ENCODE results near the gene EME1. TPM values are rescaled to one million over a fixed set of nuclear protein-coding genes. Genes with fewer than 3 reads are reported as not detected.
A peak's percentile ranks its signal among the peaks of the same experiment; 100 is the strongest.

Gene EME1
- total and polyA plus RNA-seq, 10 of the 15 experiments (the other 5 are each of a cell fraction or from before 2014, with no cell fraction given), result 13.8 to 40.5 (median 22.0) TPM

DNA sequence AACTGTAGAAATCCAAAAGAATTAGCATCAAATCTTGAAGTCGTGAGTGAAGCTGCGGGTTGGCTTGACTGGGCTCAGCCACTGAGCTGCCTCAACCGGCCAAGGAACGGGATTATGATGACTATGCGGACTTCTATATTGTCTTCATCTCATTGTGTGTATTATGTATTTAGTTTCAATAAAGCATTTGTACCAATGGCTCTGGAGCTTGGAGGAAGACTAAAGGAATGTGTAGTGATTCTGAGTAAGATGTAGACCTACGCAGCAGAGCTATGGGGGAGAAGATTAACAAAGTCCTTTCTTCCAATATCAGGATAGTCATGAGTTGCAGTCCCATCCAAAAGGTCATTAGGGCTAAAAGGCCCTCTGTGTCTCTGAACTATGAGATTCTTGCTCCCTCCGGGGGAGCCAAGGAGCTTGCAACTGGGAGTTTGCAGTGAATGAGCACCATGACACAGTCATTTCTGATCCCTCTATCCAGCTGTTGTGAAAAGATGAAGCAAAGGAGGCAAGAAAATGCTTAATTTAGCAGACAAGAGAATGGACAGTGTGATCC, 8.3 kb downstream of the EME1 start:
- no peak overlapping the region for H3K4me3 ChIP-seq
- no TSS peak for BruUV-seq (replicated peaks)
- in situ Hi-C loops (cut with MboI), result no loop called here
- FAIRE-seq (no peak), DNase-seq (ENCODE audit: low read depth, low spot score) (no peak), ATAC-seq (no peak)
- H3K27me3 ChIP-seq (replicated peaks in 1 of 2; ENCODE audit: control insufficient read depth in 2 of 2, insufficient read depth in 2 of 2, low read length in 1 of 2), result no peaks in the 10 kb centered on the region
- no peaks in the 10 kb centered on the region for H4K20me1 ChIP-seq (ENCODE audit: control insufficient read depth, insufficient read depth)
- intact Hi-C loops (cut with micrococcal nuclease; ENCODE audit: unreplicated experiment), result no loop called here
- no peak overlapping the region for H3K27ac ChIP-seq (ENCODE audit: control insufficient read depth, insufficient read depth)
- no peak overlapping the region for H3K9ac ChIP-seq (ENCODE audit: control insufficient read depth, insufficient read depth, low read length)
- POLR2A ChIA-PET, result interaction anchor here (0.9 kb wide), 1 partner anchor 14 kb away, joined by 3 read pairs; no protein-coding TSS in a partner anchor
- RAD21 ChIA-PET (ENCODE audit: unreplicated experiment), result interaction anchor here (1.0 to 1.7 kb wide), 3 partner anchors 13 to 19 kb away, joined by 3 to 4 read pairs (median 4); no protein-coding TSS in a partner anchor
- peaks cover 30 to 34% of the 10 kb centered on the region in 2 experiments for H3K36me3 ChIP-seq (ENCODE audit: control insufficient read depth in 2 of 2, insufficient read depth in 2 of 2, low read length in 1 of 2)
- WGBS (ENCODE audit: insufficient coverage, insufficient replicate concordance, low lambda C conversion rate, missing lambda C conversion rate), result 97% methylated on average over 7 of the region's 7 CpGs
- TF ChIP-seq PML (IDR thresholded peaks at IDR 0.05; ENCODE audit: low read length), result 0 out of 2 replicates have a peak, but pooled peaks have one; percentile 3
- TF ChIP-seq RCOR1 (conservative IDR thresholded peaks at IDR 0.05; ENCODE audit: low read depth, low read length), result no peak
- no peaks in the 10 kb centered on the region for H3K4me1 ChIP-seq (ENCODE audit: control insufficient read depth, insufficient read depth, low read length)
- H2AFZ ChIP-seq (ENCODE audit: control insufficient read depth, low read depth, low read length), result no peak overlapping the region
- no peaks in the 10 kb centered on the region for H3K79me2 ChIP-seq (ENCODE audit: control insufficient read depth, insufficient read depth, low read length)
- no peak overlapping the region for H3K4me2 ChIP-seq (ENCODE audit: control insufficient read depth, insufficient read depth)
- SMC1A ChIA-PET (ENCODE audit: uncharacterized antibody, unreplicated experiment), result interaction anchor here (1.0 to 1.9 kb wide), 4 partner anchors 10 to 48 kb away, joined by 3 to 11 read pairs (median 4); no protein-coding TSS in a partner anchor
- CTCF ChIA-PET, result interaction anchor here (0.7 to 3.8 kb wide), 5 partner anchors 9 to 40 kb away, joined by 3 to 25 read pairs (median 4); partner anchors contain the start of gene LRRC59
- H3K9me3 ChIP-seq (replicated peaks; ENCODE audit: control insufficient read depth, insufficient read depth, low read length), result no peaks in the 10 kb centered on the region

DNA sequence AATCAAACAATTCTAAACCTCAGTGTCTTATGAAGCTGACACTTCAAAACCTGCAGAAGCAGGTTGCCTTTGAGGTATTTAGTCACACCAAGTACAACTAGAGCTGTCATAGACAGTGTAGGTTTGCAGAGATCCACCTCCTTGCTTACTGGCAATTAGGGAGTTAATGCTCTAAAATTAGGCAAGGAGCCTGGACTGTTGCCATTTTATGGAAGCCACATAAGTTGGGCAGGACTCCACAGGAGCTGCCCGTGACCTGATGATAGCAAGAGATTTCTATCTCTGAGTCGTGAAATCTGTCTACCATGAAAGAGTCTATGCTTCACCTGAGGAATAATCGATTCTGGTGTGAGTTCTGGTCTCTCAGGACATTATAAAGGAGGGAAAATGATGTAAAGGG, 8.9 kb downstream of the EME1 start:
- in situ Hi-C loops (cut with MboI) (no loop called here), intact Hi-C loops (cut with micrococcal nuclease; ENCODE audit: unreplicated experiment) (no loop called here)
- ChIA-PET RAD21 (ENCODE audit: unreplicated experiment) (interaction anchor here (1.0 to 1.7 kb wide), 3 partner anchors 13 to 20 kb away, joined by 3 to 4 read pairs (median 4); no protein-coding TSS in a partner anchor), CTCF (interaction anchor here (0.7 to 3.8 kb wide), 5 partner anchors 8 to 40 kb away, joined by 3 to 25 read pairs (median 4); partner anchors contain the start of gene LRRC59), POLR2A (interaction anchor here (0.9 kb wide), 1 partner anchor 13 kb away, joined by 3 read pairs; no protein-coding TSS in a partner anchor), SMC1A (ENCODE audit: uncharacterized antibody, unreplicated experiment) (interaction anchor here (1.1 to 1.9 kb wide), 3 partner anchors 10 to 13 kb away, joined by 3 to 11 read pairs (median 5); no protein-coding TSS in a partner anchor)
- H3K9ac ChIP-seq (ENCODE audit: control insufficient read depth, insufficient read depth, low read length), result no peak overlapping the region
- no peak for DNase-seq (ENCODE audit: low read depth, low spot score)
- no peak overlapping the region for H3K4me3 ChIP-seq
- no peaks in the 10 kb centered on the region for H3K4me1 ChIP-seq (ENCODE audit: control insufficient read depth, insufficient read depth, low read length)
- no peaks in the 10 kb centered on the region for H3K9me3 ChIP-seq (replicated peaks; ENCODE audit: control insufficient read depth, insufficient read depth, low read length)
- no peak overlapping the region for H3K27ac ChIP-seq (ENCODE audit: control insufficient read depth, insufficient read depth)
- TSS peak; percentile 49 for BruUV-seq (replicated peaks)
- no peak overlapping the region for H3K4me2 ChIP-seq (ENCODE audit: control insufficient read depth, insufficient read depth)
- WGBS (ENCODE audit: insufficient coverage, insufficient replicate concordance, low lambda C conversion rate, missing lambda C conversion rate), result 97% methylated on average over 3 of the region's 3 CpGs
- no peak for ATAC-seq
- H3K36me3 ChIP-seq (ENCODE audit: control insufficient read depth in 2 of 2, insufficient read depth in 2 of 2, low read length in 1 of 2), result peaks cover 32 to 37% of the 10 kb centered on the region in 2 experiments
- H4K20me1 ChIP-seq (ENCODE audit: control insufficient read depth, insufficient read depth), result no peaks in the 10 kb centered on the region
- no peak overlapping the region for H2AFZ ChIP-seq (ENCODE audit: control insufficient read depth, low read depth, low read length)
- H3K27me3 ChIP-seq (replicated peaks in 1 of 2; ENCODE audit: control insufficient read depth in 2 of 2, insufficient read depth in 2 of 2, low read length in 1 of 2), result no peaks in the 10 kb centered on the region
- no peaks in the 10 kb centered on the region for H3K79me2 ChIP-seq (ENCODE audit: control insufficient read depth, insufficient read depth, low read length)
- FAIRE-seq, result no peak
- TF ChIP-seq RUNX3 (IDR thresholded peaks at IDR 0.05; ENCODE audit: low read length) (no peak), STAT1 (conservative IDR thresholded peaks at IDR 0.05) (no peak), EGR1 (IDR thresholded peaks at IDR 0.05; ENCODE audit: borderline replicate concordance in 1 of 2, low read depth in 2 of 2, low read length in 2 of 2) (no peak), CREM (IDR thresholded peaks at IDR 0.05; ENCODE audit: low read depth) (no peak), PML (IDR thresholded peaks at IDR 0.05; ENCODE audit: low read length) (no peak), NFYB (IDR thresholded peaks at IDR 0.05; ENCODE audit: insufficient read depth, low read depth, low read length) (no peak), CHD2 (IDR thresholded peaks at IDR 0.05; ENCODE audit: borderline replicate concordance, low read depth, low read length) (no peak)
- TF ChIP-seq, protein P1, sequence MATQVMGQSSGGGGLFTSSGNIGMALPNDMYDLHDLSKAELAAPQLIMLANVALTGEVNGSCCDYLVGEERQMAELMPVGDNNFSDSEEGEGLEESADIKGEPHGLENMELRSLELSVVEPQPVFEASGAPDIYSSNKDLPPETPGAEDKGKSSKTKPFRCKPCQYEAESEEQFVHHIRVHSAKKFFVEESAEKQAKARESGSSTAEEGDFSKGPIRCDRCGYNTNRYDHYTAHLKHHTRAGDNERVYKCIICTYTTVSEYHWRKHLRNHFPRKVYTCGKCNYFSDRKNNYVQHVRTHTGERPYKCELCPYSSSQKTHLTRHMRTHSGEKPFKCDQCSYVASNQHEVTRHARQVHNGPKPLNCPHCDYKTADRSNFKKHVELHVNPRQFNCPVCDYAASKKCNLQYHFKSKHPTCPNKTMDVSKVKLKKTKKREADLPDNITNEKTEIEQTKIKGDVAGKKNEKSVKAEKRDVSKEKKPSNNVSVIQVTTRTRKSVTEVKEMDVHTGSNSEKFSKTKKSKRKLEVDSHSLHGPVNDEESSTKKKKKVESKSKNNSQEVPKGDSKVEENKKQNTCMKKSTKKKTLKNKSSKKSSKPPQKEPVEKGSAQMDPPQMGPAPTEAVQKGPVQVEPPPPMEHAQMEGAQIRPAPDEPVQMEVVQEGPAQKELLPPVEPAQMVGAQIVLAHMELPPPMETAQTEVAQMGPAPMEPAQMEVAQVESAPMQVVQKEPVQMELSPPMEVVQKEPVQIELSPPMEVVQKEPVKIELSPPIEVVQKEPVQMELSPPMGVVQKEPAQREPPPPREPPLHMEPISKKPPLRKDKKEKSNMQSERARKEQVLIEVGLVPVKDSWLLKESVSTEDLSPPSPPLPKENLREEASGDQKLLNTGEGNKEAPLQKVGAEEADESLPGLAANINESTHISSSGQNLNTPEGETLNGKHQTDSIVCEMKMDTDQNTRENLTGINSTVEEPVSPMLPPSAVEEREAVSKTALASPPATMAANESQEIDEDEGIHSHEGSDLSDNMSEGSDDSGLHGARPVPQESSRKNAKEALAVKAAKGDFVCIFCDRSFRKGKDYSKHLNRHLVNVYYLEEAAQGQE (IDR thresholded peaks at IDR 0.05; ENCODE audit: low read depth, low read length), result no peak
- TF ChIP-seq, protein P2, sequence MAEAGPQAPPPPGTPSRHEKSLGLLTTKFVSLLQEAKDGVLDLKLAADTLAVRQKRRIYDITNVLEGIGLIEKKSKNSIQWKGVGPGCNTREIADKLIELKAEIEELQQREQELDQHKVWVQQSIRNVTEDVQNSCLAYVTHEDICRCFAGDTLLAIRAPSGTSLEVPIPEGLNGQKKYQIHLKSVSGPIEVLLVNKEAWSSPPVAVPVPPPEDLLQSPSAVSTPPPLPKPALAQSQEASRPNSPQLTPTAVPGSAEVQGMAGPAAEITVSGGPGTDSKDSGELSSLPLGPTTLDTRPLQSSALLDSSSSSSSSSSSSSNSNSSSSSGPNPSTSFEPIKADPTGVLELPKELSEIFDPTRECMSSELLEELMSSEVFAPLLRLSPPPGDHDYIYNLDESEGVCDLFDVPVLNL (IDR thresholded peaks at IDR 0.05; ENCODE audit: low read depth, low read length), result no peak

Data from GM12878 (cell line).